HEK293 (cell line): ENCODE data around the gene THSD7A.

Source experiments
- CTCF ChIA-PET: fragments of 350-600 bp; formaldehyde crosslinking; extraction: SDS; loops from one replicate; lab custom pipeline; 2021; ENCODE audit warnings: antibody characterized with exemption; lab: Yijun Ruan, JAX
- POLR2A ChIA-PET: fragments of 300-600 bp; formaldehyde crosslinking; extraction: SDS; loops from one replicate; lab custom pipeline; 2020; ENCODE audit warnings: antibody characterized with exemption, inconsistent platforms; lab: Yijun Ruan, JAX
- H3K27ac ChIP-seq: fragments of 200-500 bp; sonication (Bioruptor generic); 2 replicates; pipeline ENCODE4 v1.5.1; 2014; ENCODE audit warnings: low read depth, low read length, control low read depth, inconsistent platforms; ENCODE audit errors: extremely low read depth
- H3K36me3 ChIP-seq, 2 experiments: fragments of 200-500 bp in 1 of 2; sonication (Bioruptor generic) in 1 of 2; 1 replicate in 1 of 2; 2 replicates in 1 of 2; pipeline ENCODE4 v1.5.1; 2014 to 2017; ENCODE audit warnings: inconsistent platforms in 2 of 2, low read length in 2 of 2; ENCODE audit not compliant: control insufficient read depth in 2 of 2, insufficient read depth in 1 of 2
- H3K4me1 ChIP-seq: fragments of 200-500 bp; sonication (Bioruptor generic); 2 replicates; pipeline ENCODE4 v1.5.1; 2014; ENCODE audit warnings: mild to moderate bottlenecking, low read length, inconsistent platforms; ENCODE audit not compliant: control insufficient read depth, insufficient read depth
- H3K4me3 ChIP-seq: 2 replicates; pipeline ENCODE4 v1.5.1; 2011; ENCODE audit warnings: low read depth, mild to moderate bottlenecking, control low read depth, low read length, moderate library complexity
- H3K9me3 ChIP-seq: fragments of 200-500 bp; sonication (Bioruptor generic); 2 replicates; pipeline ENCODE4 v1.5.1; 2014; ENCODE audit warnings: low read depth, low read length, inconsistent platforms; ENCODE audit not compliant: control insufficient read depth, insufficient read depth
- BCL11A ChIP-seq: fragments of 450-650 bp; formaldehyde crosslinking; IDR thresholded peaks from 2 replicates; pipeline ENCODE4 v1.5.1; 2016; ENCODE audit warnings: low read depth, missing biosample characterization, missing genetic modification characterization
- BCL11B ChIP-seq: fragments of 450-650 bp; formaldehyde crosslinking; IDR thresholded peaks from 2 replicates; pipeline ENCODE4 v1.5.1; 2016; ENCODE audit warnings: low read depth, missing biosample characterization, missing genetic modification characterization
- OVOL3 ChIP-seq: fragments of 450-650 bp; formaldehyde crosslinking; IDR thresholded peaks from 2 replicates; pipeline ENCODE4 v1.5.1; 2016; ENCODE audit warnings: missing biosample characterization, missing genetic modification characterization
- PRDM4 ChIP-seq: fragments of 450-650 bp; formaldehyde crosslinking; IDR thresholded peaks from 2 replicates; pipeline ENCODE4 v1.5.1; 2017; ENCODE audit warnings: missing biosample characterization, missing genetic modification characterization
- REPIN1 ChIP-seq: fragments of 450-650 bp; formaldehyde crosslinking; IDR thresholded peaks from 2 replicates; pipeline ENCODE4 v1.5.1; 2017; ENCODE audit warnings: missing biosample characterization, missing genetic modification characterization, low read depth
- SP7 ChIP-seq: fragments of 450-650 bp; formaldehyde crosslinking; IDR thresholded peaks from 2 replicates; pipeline ENCODE4 v1.5.1; 2016; ENCODE audit warnings: missing biosample characterization, missing genetic modification characterization
- ZBTB6 ChIP-seq: fragments of 450-650 bp; formaldehyde crosslinking; IDR thresholded peaks from 2 replicates; pipeline ENCODE4 v1.5.1; 2017; ENCODE audit warnings: missing biosample characterization, missing genetic modification characterization
- ZNF16 ChIP-seq: fragments of 450-650 bp; formaldehyde crosslinking; IDR thresholded peaks from 2 replicates; pipeline ENCODE4 v1.5.1; 2016; ENCODE audit warnings: low read depth, missing biosample characterization, missing genetic modification characterization
- ZNF223 ChIP-seq: fragments of 450-650 bp; formaldehyde crosslinking; IDR thresholded peaks from 2 replicates; pipeline ENCODE4 v1.5.1; 2016; ENCODE audit warnings: missing biosample characterization, missing genetic modification characterization
- ZNF24 ChIP-seq: fragments of 450-650 bp; formaldehyde crosslinking; IDR thresholded peaks from 2 replicates; pipeline ENCODE4 v1.5.1; 2016; ENCODE audit warnings: missing biosample characterization, missing genetic modification characterization
- ZNF510 ChIP-seq: fragments of 450-650 bp; formaldehyde crosslinking; IDR thresholded peaks from 2 replicates; pipeline ENCODE4 v1.5.1; 2018; ENCODE audit warnings: mild to moderate bottlenecking, missing genetic modification characterization, missing biosample characterization; ENCODE audit not compliant: insufficient replicate concordance
- ZNF600 ChIP-seq: fragments of 450-650 bp; formaldehyde crosslinking; IDR thresholded peaks from 2 replicates; pipeline ENCODE4 v1.5.1; 2016; ENCODE audit warnings: missing biosample characterization, missing genetic modification characterization
- ZNF677 ChIP-seq: fragments of 450-650 bp; IDR thresholded peaks from 2 replicates; pipeline ENCODE4 v1.5.0; 2018; ENCODE audit warnings: missing biosample characterization, mild to moderate bottlenecking, missing genetic modification characterization, moderate library complexity
- ZNF76 ChIP-seq: fragments of 450-650 bp; formaldehyde crosslinking; IDR thresholded peaks from 2 replicates; pipeline ENCODE4; 2016; ENCODE audit warnings: low read depth, missing biosample characterization, missing genetic modification characterization, borderline replicate concordance
- TF ChIP-seq, protein P1 (sequence below): fragments of 450-650 bp; formaldehyde crosslinking; IDR thresholded peaks from 2 replicates; pipeline ENCODE4 v1.5.1; 2016; ENCODE audit warnings: missing biosample characterization, missing genetic modification characterization, low read depth
- TF ChIP-seq, protein P2 (sequence below): fragments of 450-650 bp; formaldehyde crosslinking; conservative IDR thresholded peaks from 2 replicates; pipeline ENCODE4 v1.5.1; 2016; ENCODE audit warnings: low read depth, missing biosample characterization, missing genetic modification characterization

THSD7A gene

DNA sequence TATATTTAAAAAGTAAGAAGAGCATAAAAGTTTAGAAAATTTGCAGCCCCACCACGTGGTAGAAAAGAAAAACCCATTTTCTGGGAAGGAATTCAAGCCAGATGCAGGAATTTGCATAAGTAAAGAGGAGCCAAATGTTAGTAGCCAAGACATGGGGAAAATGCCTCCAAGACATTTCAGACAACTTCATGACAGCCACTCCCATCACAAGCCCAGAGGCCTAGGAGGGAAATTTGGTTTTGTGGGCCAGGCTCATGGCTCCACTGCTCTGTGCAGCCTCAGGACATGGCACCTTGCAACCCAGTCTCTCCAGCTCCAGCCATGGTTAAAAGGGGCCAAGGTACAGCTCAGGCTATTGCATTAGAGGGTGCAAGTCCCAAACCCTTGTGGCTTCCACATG, 411.9 kb downstream of the THSD7A start:
- no peak overlapping the region for H3K4me3 ChIP-seq
- no peaks in the 10 kb centered on the region for H3K4me1 ChIP-seq
- TF ChIP-seq, protein P1, sequence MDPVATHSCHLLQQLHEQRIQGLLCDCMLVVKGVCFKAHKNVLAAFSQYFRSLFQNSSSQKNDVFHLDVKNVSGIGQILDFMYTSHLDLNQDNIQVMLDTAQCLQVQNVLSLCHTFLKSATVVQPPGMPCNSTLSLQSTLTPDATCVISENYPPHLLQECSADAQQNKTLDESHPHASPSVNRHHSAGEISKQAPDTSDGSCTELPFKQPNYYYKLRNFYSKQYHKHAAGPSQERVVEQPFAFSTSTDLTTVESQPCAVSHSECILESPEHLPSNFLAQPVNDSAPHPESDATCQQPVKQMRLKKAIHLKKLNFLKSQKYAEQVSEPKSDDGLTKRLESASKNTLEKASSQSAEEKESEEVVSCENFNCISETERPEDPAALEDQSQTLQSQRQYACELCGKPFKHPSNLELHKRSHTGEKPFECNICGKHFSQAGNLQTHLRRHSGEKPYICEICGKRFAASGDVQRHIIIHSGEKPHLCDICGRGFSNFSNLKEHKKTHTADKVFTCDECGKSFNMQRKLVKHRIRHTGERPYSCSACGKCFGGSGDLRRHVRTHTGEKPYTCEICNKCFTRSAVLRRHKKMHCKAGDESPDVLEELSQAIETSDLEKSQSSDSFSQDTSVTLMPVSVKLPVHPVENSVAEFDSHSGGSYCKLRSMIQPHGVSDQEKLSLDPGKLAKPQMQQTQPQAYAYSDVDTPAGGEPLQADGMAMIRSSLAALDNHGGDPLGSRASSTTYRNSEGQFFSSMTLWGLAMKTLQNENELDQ (tag by site-specific recombination), result no peak
- no peak for TF ChIP-seq ZNF24 (tag by site-specific recombination)
- TF ChIP-seq OVOL3 (tag by site-specific recombination), result no peak
- TF ChIP-seq BCL11B (tag by site-specific recombination), result no peak
- TF ChIP-seq SP7 (tag by site-specific recombination), result no peak
- TF ChIP-seq ZNF600, result no peak
- no peak for TF ChIP-seq ZNF16 (tag by site-specific recombination)
- TF ChIP-seq ZNF677, result no peak
- TF ChIP-seq ZNF76 (tag by site-specific recombination), result no peak
- TF ChIP-seq PRDM4, result no peak
- no peaks in the 10 kb centered on the region for H3K9me3 ChIP-seq
- POLR2A ChIA-PET, result no interaction called here
- no peaks in the 10 kb centered on the region for H3K36me3 ChIP-seq
- H3K27ac ChIP-seq, result no peak overlapping the region
- CTCF ChIA-PET, result interaction anchor here (0.6 kb wide), 1 partner anchor 16 kb away, joined by 3 read pairs; no protein-coding TSS in a partner anchor

DNA sequence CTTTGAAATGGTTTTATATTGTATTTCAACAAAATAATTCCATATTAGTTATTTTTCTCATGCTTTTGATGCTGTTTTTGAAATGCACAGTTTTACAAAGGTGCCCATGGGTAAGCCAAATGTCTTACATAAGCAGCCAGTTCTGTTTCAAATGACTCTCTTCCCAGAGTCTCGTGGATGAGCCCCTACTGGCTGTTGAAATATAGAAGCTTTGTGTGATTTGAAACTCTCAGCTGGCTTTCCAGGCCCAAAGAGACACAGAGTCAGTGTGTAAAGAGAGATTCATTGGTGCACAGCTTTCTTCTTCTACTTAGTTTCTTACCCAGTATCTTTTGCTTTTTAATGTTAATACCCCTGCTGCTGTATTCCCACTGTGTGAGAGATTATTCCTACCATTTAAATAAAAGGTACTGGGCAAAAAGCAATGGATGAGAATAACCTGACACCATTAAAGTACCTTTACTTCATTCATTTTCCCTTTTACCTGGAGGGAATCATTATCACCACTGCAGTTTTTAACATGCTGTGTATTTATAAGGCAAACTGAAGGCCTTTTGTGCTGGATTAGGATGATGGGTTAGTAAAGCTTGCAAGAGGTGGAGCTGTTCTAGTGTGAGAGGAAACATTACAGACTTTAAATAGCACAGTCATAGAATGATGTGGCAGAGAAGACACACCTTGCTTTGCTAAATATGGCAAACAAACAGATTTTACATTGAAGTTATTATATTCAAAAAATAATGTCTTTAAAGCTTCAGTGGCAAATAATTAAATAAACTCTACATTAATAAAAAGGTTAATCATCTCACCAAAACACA, 415.1 kb downstream of the THSD7A start:
- no peak for TF ChIP-seq ZNF510 (tag by site-specific recombination)
- no peak for TF ChIP-seq BCL11A (tag by site-specific recombination)
- TF ChIP-seq ZBTB6 (tag by site-specific recombination), result no peak
- TF ChIP-seq ZNF223 (tag by site-specific recombination), result no peak
- no peak for TF ChIP-seq REPIN1 (tag by site-specific recombination)
- TF ChIP-seq, protein P2, sequence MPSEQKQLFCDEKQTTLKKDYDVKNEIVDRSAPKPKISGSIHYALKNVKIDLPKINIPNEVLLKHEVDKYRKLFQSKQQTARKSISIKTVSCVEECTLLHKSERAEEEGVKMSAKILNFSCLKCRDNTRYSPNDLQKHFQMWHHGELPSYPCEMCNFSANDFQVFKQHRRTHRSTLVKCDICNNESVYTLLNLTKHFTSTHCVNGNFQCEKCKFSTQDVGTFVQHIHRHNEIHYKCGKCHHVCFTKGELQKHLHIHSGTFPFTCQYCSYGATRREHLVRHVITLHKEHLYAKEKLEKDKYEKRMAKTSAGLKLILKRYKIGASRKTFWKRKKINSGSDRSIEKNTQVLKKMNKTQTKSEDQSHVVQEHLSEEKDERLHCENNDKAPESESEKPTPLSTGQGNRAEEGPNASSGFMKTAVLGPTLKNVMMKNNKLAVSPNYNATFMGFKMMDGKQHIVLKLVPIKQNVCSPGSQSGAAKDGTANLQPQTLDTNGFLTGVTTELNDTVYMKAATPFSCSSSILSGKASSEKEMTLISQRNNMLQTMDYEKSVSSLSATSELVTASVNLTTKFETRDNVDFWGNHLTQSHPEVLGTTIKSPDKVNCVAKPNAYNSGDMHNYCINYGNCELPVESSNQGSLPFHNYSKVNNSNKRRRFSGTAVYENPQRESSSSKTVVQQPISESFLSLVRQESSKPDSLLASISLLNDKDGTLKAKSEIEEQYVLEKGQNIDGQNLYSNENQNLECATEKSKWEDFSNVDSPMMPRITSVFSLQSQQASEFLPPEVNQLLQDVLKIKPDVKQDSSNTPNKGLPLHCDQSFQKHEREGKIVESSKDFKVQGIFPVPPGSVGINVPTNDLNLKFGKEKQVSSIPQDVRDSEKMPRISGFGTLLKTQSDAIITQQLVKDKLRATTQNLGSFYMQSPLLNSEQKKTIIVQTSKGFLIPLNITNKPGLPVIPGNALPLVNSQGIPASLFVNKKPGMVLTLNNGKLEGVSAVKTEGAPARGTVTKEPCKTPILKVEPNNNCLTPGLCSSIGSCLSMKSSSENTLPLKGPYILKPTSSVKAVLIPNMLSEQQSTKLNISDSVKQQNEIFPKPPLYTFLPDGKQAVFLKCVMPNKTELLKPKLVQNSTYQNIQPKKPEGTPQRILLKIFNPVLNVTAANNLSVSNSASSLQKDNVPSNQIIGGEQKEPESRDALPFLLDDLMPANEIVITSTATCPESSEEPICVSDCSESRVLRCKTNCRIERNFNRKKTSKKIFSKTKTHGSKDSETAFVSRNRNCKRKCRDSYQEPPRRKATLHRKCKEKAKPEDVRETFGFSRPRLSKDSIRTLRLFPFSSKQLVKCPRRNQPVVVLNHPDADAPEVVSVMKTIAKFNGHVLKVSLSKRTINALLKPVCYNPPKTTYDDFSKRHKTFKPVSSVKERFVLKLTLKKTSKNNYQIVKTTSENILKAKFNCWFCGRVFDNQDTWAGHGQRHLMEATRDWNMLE (tag by site-specific recombination), result no peak
- H3K9me3 ChIP-seq, result no peaks in the 10 kb centered on the region
- H3K36me3 ChIP-seq, result no peaks in the 10 kb centered on the region
- CTCF ChIA-PET, result no interaction called here
- no peak overlapping the region for H3K27ac ChIP-seq
- H3K4me3 ChIP-seq, result no peak overlapping the region
- no peaks in the 10 kb centered on the region for H3K4me1 ChIP-seq
- POLR2A ChIA-PET, result no interaction called here
